ENCODE data around the gene FBRSL1.

The FBRSL1 gene

DNA sequence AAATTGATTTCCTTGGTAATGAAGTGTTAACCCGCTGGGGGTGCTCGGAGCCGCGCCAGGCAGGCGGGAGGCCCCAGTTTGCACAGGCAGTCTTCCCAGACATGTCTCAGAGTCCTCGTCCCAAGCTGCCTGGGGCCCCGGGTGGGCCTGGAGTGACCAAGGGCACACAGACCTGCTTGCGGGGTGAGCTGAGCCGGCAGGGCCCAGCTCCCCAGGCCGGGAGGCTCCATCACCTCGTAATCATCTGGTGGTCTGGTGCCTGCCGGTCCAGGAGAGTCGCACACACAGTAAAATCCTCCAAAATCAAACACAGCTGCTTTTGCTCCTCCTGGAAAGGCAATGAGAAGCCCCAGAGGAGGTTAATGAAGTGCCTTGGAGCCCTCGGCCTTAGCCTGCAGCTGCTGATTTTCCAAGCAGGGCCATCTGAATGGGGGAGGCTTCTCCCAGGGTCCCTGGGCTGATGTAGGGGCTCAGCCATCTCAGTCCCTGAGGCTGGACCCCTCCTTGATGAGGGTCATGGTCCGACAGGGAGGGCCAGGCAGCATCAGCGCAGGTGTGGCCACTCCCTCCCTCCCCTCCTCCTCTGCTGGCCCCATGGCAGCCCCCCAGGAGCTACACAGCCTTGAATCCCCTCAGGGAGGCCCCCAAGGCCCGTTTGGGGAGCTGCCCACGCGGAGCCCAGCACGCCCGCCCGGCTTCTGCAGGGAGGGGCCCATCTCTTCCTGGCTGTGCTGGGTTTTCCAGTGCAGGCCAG, 39.4 kb upstream of the FBRSL1 start:
- no peaks in the 10 kb centered on the region for H3K9me3 Mint-ChIP-seq
- no peak overlapping the region for H3K4me3 Mint-ChIP-seq
- H3K4me1 Mint-ChIP-seq (ENCODE audit: low read depth): peaks cover 39% of the 10 kb centered on the region
- H3K27ac Mint-ChIP-seq: no peak overlapping the region
- no peaks in the 10 kb centered on the region for H3K36me3 Mint-ChIP-seq (ENCODE audit: low read depth)
- no peaks in the 10 kb centered on the region for H3K27me3 Mint-ChIP-seq

DNA sequence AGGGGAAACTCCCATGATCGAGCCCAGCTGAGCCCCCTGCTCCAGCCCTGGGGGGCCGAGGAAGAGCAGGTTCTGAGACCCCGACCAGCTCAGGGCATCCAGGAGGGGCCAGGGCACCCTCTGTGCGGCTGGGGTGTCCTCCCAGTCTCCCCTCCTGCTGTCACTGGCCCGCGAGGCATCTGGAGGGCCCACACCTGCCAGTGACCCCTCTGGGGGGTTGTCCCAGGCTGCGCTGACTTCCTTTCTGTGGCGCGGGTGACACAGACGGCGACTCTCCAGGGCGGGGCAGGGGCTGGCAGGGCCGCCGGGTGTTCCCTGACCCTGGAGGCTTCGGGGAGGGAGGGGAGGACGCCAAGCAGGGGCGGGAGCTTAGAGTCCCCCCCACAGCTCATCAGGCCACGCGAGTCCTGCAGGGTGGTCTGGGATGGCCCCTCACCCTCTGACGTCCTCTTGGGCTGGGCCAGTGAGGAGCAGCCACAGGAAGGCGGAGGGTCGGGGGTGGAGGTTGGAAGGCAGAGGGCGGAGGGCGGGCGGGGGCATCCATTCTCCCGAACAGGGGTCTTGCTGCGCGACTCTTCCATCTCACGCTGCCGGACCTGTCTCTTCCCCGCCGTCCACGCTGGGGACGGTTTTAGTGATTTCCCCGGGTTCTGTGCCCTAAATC, 38.6 kb upstream of the FBRSL1 start:
- Mint-ChIP-seq H3K27me3 (no peaks in the 10 kb centered on the region), H3K4me1 (ENCODE audit: low read depth) (peaks cover 35% of the 10 kb centered on the region), H3K9me3 (no peaks in the 10 kb centered on the region), H3K4me3 (no peak overlapping the region), H3K36me3 (ENCODE audit: low read depth) (no peaks in the 10 kb centered on the region), H3K27ac (no peak overlapping the region)

DNA sequence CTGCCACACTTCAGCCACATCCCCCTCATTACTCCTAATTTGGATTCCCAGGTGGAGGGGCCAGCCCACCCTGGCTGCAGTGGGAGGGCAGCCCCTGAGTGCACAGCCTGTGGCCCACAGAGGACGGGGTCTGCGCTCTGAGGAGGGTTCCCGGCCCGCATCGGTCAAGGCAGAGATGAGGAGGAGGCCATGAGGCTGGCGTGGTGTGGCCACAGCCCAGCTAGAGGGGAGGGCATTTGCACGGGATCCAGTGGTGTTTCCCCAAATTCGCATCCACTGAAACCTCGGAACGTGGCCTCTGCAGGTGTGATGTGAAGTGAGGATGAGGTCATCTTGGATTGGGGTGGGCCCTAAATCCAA, 38.1 kb upstream of the FBRSL1 start:
- Mint-ChIP-seq H3K27ac (no peak overlapping the region), H3K4me3 (no peak overlapping the region), H3K27me3 (no peaks in the 10 kb centered on the region), H3K36me3 (ENCODE audit: low read depth) (no peaks in the 10 kb centered on the region), H3K4me1 (ENCODE audit: low read depth) (peaks cover 33% of the 10 kb centered on the region), H3K9me3 (no peaks in the 10 kb centered on the region)

GRCh38 chr12:132452596-132453350, 37.2 kb upstream of the FBRSL1 start:
- Mint-ChIP-seq H3K27me3 (no peaks in the 10 kb centered on the region), H3K4me3 (no peak overlapping the region), H3K4me1 (ENCODE audit: low read depth) (peaks cover 33% of the 10 kb centered on the region), H3K27ac (no peak overlapping the region), H3K36me3 (ENCODE audit: low read depth) (no peaks in the 10 kb centered on the region), H3K9me3 (no peaks in the 10 kb centered on the region)

DNA sequence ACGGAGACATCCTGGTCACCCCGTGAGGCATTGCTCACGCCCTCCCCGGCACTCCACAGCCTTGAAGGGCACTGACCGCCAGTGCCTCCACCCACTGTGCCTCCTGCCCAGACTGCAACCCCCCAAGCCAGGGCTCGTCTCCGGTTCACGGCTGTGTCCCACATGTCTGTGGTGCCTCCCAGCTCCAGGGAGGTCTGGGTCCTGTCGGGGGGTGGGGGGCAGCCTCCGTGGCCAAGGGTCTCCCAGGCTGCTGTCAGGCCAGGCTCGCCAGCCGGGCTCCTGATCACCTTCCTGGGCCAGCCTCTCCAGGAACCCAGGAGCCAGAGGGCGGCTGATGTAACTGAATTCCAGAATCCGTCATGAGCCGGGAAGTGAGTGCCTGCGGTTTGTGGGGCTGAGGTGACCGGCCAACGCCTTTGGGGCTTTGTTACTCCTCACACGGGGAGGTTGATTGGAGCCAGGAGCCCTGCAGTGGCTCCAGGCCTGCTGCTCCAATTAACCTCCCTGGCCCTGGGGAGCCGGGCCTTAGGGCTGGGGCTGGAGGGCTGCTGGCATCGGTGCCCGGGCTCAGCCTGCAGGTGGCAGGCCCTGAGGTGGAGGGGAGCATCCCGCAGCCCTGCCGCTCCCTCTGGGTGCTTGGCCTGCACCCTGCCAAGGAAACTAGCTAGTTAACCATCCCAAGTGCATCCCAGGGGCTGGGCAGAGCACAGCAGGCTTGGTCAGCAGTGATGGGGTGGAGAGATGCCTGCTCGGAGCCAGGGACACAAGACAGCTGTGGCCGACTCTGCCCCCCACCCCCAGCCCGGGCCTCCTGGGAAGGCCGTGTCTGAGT, 36.4 kb upstream of the FBRSL1 start:
- H3K27me3 Mint-ChIP-seq: no peaks in the 10 kb centered on the region
- H3K9me3 Mint-ChIP-seq: no peaks in the 10 kb centered on the region
- H3K4me3 Mint-ChIP-seq: no peak overlapping the region
- H3K27ac Mint-ChIP-seq: no peak overlapping the region
- peaks cover 27% of the 10 kb centered on the region for H3K4me1 Mint-ChIP-seq (ENCODE audit: low read depth)
- no peaks in the 10 kb centered on the region for H3K36me3 Mint-ChIP-seq (ENCODE audit: low read depth)

DNA sequence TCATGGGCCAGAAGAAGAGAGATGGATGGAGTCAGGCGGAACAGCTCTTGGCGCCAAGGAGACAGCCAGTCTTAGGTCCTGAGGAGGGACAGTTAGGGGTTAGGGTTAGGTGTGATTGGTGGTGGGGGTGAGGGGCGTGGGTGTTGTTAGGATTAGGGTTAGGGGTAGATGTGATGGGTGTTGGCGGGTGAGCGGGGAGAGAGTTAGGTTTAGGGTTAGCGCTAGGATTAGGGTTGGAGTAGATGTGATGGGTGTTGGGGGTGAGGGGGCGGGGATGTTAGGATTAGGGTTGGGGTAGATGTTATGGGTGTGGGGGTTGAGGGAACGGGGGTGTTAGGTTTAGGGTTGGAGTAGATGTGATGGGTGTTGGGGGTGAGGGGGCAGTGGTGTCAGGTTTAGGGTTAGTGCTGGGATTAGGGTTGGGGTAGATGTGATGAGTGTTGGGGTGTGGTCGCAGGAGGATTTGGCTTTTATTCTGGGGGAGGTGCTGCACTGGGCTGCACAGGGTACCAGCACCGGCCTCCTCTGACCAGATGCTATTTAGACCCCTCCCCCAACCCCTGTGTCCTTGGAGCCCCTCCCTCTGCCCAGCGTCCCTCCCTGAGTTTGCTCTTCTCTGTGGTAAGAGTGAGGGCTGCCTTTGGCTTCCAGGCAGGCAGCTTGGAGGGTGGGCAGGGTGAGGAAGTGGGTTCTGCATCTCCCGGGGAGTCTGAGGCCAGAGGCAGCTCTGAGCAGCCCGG, 35.6 kb upstream of the FBRSL1 start:
- H3K4me1 Mint-ChIP-seq (ENCODE audit: low read depth): peaks cover 23% of the 10 kb centered on the region
- no peak overlapping the region for H3K27ac Mint-ChIP-seq
- no peaks in the 10 kb centered on the region for H3K9me3 Mint-ChIP-seq
- no peaks in the 10 kb centered on the region for H3K36me3 Mint-ChIP-seq (ENCODE audit: low read depth)
- H3K4me3 Mint-ChIP-seq: no peak overlapping the region
- no peaks in the 10 kb centered on the region for H3K27me3 Mint-ChIP-seq

DNA sequence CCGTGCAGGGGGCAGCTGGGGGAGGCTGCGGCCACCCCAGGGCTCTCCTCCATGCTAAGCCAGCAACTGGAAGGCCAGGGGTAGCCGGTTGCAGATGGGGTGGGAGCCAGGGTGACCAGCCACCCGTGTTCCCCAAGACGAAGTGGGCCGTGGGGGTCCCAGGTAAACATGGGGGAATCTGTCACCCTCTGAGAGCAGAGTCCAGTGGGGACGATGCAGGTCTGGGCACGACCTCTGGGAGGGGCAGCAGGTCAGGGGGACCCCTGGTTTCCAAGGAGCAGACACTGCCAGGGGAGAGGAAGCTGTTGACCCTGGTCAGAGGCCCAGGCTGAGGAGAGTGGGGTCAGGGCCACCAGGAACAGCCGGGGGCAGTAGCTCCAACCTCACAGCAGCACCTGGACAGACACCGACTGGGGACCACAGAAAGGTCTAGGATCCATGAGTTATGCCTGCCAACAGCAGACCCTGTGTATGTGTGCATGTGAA, 35.0 kb upstream of the FBRSL1 start:
- Mint-ChIP-seq H3K4me1 (ENCODE audit: low read depth) (peaks cover 17% of the 10 kb centered on the region), H3K4me3 (no peak overlapping the region), H3K36me3 (ENCODE audit: low read depth) (no peaks in the 10 kb centered on the region), H3K27ac (peak overlapping the region; percentile 34), H3K27me3 (no peaks in the 10 kb centered on the region), H3K9me3 (no peaks in the 10 kb centered on the region)

GRCh38 chr12:132455565-132455964, 34.4 kb upstream of the FBRSL1 start:
- no peaks in the 10 kb centered on the region for H3K27me3 Mint-ChIP-seq
- no peaks in the 10 kb centered on the region for H3K9me3 Mint-ChIP-seq
- peak overlapping the region; percentile 34 for H3K27ac Mint-ChIP-seq
- H3K4me1 Mint-ChIP-seq (ENCODE audit: low read depth): peaks cover 17% of the 10 kb centered on the region
- no peaks in the 10 kb centered on the region for H3K36me3 Mint-ChIP-seq (ENCODE audit: low read depth)
- no peak overlapping the region for H3K4me3 Mint-ChIP-seq

GRCh38 chr12:132456186-132456943, 33.6 kb upstream of the FBRSL1 start:
- no peak overlapping the region for H3K27ac Mint-ChIP-seq
- no peaks in the 10 kb centered on the region for H3K27me3 Mint-ChIP-seq
- no peaks in the 10 kb centered on the region for H3K36me3 Mint-ChIP-seq (ENCODE audit: low read depth)
- H3K4me1 Mint-ChIP-seq (ENCODE audit: low read depth): peaks cover 17% of the 10 kb centered on the region
- H3K4me3 Mint-ChIP-seq: no peak overlapping the region
- H3K9me3 Mint-ChIP-seq: no peaks in the 10 kb centered on the region

GRCh38 chr12:132456944-132457495, 32.9 kb upstream of the FBRSL1 start:
- H3K4me1 Mint-ChIP-seq (ENCODE audit: low read depth): peaks cover 13% of the 10 kb centered on the region
- no peaks in the 10 kb centered on the region for H3K9me3 Mint-ChIP-seq
- no peak overlapping the region for H3K27ac Mint-ChIP-seq
- no peaks in the 10 kb centered on the region for H3K27me3 Mint-ChIP-seq
- H3K36me3 Mint-ChIP-seq (ENCODE audit: low read depth): no peaks in the 10 kb centered on the region
- H3K4me3 Mint-ChIP-seq: no peak overlapping the region

DNA sequence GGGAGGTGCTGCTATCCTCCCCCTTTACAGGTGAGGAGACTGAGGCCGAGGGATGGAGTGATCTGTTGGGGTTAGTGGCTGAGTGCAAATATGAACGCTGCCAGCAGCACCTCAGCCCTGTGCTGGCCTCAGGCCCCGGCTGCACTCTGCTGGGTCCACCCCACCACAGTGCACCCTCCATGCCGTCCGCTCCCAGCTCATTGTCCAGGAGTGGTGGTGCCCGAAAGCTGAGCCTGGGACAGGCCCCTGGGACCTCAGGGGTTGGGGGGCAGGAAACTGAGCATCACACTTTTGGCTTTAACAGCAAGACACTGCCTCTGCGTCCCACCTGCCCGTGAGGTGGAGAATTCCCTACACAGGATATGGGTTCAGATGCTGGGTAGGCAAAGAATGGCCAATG, 31.5 kb upstream of the FBRSL1 start:
- peaks cover 8% of the 10 kb centered on the region for H3K4me1 Mint-ChIP-seq (ENCODE audit: low read depth)
- H3K27ac Mint-ChIP-seq: no peak overlapping the region
- H3K36me3 Mint-ChIP-seq (ENCODE audit: low read depth): no peaks in the 10 kb centered on the region
- H3K9me3 Mint-ChIP-seq: no peaks in the 10 kb centered on the region
- no peaks in the 10 kb centered on the region for H3K27me3 Mint-ChIP-seq
- no peak overlapping the region for H3K4me3 Mint-ChIP-seq

- H3K27ac Mint-ChIP-seq: no peak overlapping the region
- peaks cover 8% of the 10 kb centered on the region for H3K4me1 Mint-ChIP-seq (ENCODE audit: low read depth)
- H3K9me3 Mint-ChIP-seq: no peaks in the 10 kb centered on the region
- no peaks in the 10 kb centered on the region for H3K36me3 Mint-ChIP-seq (ENCODE audit: low read depth)
- H3K4me3 Mint-ChIP-seq: no peak overlapping the region
- no peaks in the 10 kb centered on the region for H3K27me3 Mint-ChIP-seq
Measured at GRCh38 chr12:132458846-132459641, 30.9 kb upstream of the FBRSL1 start.

- Mint-ChIP-seq H3K4me1 (ENCODE audit: low read depth) (peaks cover 8% of the 10 kb centered on the region), H3K9me3 (no peaks in the 10 kb centered on the region), H3K4me3 (no peak overlapping the region), H3K27me3 (no peaks in the 10 kb centered on the region), H3K36me3 (ENCODE audit: low read depth) (no peaks in the 10 kb centered on the region), H3K27ac (no peak overlapping the region)
Measured at GRCh38 chr12:132460571-132460970, 29.4 kb upstream of the FBRSL1 start.
